ENCODE measurements around the gene FAR2.

DNA sequence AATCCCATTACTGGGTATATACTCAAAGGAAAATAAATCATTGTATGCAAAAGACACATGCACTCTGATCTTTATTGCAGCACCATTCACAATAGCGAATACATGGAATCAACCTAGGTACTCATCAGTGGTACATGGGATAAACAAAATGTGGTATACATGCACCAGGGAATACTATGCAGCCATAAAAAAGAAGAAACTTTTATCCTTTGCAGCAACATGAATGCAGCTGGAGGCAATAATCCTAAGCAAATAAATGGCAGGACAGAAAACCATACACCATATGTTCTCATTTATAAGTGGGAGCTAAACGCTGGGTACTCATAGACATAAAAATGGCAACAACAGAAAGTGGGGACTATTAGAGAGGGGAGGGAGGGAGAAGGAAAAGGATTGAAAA lies 216.0 kb downstream of the FAR2 start:
- TF ChIP-seq CTCF (IDR thresholded peaks at IDR 0.05; ENCODE audit: insufficient read depth, low read length), result no peak
- TF ChIP-seq POLR2AphosphoS5 (IDR thresholded peaks at IDR 0.05; ENCODE audit: low read depth), result no peak

Data from HL-60 (cell line).